WI38 (cell line): ENCODE data around the gene NCOA1.
"Not testable (repeated sequence)": the region's sequence is repeated elsewhere in the genome, so short reads cannot be mapped to it uniquely, and the experiment has no call there.

Source experiments
- H3K4me3 ChIP-seq: 2 replicates; pipeline ENCODE4 v1.5.1; 2011; ENCODE audit warnings: low read depth, mild to moderate bottlenecking, control low read depth, low read length
- TF ChIP-seq, protein P1 (sequence below): IDR thresholded peaks from 2 replicates; pipeline ENCODE4 v1.5.1; 2012; ENCODE audit warnings: low read depth, mild to moderate bottlenecking, control low read depth, low read length

The NCOA1 gene

DNA sequence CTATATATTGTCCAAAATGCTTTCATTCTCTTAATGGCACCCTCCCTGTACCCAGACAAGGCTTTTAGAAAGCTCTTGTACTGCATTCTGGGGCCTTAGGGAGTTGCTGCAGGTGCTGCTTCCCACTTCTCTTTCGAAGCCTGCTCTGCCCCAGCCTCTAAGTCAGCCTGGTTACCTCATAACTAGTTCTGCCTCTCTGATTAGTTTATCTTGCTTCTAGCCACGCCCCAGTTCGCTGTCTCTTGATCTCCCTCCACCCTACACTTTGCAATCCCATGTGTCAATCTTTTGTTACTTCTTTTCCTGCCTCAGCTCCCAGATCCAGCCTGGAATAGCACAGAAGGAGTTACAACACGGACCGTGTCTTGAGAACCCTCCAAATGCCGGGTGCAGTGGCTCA is 13.8 kb upstream of the NCOA1 start:
- TF ChIP-seq, protein P1, sequence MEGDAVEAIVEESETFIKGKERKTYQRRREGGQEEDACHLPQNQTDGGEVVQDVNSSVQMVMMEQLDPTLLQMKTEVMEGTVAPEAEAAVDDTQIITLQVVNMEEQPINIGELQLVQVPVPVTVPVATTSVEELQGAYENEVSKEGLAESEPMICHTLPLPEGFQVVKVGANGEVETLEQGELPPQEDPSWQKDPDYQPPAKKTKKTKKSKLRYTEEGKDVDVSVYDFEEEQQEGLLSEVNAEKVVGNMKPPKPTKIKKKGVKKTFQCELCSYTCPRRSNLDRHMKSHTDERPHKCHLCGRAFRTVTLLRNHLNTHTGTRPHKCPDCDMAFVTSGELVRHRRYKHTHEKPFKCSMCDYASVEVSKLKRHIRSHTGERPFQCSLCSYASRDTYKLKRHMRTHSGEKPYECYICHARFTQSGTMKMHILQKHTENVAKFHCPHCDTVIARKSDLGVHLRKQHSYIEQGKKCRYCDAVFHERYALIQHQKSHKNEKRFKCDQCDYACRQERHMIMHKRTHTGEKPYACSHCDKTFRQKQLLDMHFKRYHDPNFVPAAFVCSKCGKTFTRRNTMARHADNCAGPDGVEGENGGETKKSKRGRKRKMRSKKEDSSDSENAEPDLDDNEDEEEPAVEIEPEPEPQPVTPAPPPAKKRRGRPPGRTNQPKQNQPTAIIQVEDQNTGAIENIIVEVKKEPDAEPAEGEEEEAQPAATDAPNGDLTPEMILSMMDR: no peak
- H3K4me3 ChIP-seq: no peak overlapping the region

DNA sequence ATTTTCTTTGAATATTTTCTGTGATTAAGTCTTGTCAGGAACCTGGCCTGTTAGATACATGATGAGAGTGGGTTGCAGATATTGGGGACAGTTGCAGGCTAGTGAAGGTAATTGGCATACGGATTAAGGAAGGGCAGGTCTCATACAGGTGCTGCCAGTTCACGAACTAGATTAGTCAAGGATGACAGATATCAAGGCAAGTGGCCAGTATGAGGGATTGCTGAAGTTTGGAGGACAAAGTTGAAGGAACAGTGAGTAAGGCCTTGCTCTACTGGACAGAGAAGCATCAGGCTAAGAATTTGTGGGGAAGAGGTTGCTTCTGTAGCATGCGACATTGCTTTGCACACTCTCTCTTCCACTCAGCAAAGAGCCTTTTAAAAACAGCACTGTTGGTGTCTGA is 12.8 kb upstream of the NCOA1 start:
- TF ChIP-seq, protein P1: no peak
- no peak overlapping the region for H3K4me3 ChIP-seq

DNA sequence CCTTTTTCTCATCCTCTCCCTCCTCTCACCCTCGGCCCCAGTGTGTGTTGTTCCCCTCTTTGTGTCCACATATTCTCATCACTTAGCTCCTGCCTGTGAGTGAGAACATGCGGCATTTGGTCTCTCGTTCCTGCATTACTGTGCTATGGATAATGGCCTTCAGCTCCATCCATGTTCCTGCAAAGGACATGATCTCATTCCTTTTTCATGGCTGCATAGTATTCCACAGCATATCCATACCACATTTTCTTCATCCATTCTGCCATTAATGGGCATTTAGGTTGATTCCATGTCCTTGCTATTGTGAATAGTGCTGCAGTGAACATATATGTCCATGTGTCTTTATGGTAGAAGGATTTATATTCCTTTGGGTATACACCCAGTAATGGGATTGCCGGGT is 10.8 kb upstream of the NCOA1 start:
- TF ChIP-seq, protein P1: no peak
- no peak overlapping the region for H3K4me3 ChIP-seq

DNA sequence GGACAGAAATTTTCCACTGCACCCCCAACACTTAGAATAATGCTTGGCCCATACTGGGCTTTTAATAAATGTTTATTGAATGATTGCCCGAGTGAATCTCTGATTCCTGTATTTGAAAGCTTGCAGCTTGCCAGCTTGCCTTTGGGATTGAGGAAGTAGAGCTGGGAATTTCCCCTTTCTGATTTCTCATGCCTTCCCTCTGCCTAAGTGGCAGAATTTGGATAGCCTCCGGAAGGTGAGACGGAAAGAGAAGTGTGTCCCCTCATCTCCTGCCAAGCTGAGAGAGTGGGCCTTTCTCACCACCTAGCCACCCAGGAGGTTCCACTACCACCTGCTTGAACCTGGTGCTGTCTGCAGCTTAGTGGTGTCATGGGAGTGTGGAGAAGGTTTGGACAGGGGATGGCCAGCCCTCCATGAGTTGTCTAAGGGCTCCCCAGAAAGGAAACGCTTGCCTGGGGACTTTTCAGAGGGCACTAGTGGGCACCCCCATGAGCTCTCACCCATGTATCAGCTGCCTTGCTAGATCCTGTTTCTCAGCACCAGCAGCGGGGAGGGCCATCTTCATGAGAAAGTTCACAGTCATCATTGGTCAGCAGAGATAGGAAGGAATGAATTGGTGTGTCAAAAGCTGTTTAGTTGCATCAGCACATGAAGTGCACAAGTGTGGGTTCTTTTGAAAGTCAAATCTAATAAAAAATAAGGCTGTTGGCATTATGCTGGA is 8.6 kb upstream of the NCOA1 start:
- TF ChIP-seq, protein P1: no peak
- no peak overlapping the region for H3K4me3 ChIP-seq

DNA sequence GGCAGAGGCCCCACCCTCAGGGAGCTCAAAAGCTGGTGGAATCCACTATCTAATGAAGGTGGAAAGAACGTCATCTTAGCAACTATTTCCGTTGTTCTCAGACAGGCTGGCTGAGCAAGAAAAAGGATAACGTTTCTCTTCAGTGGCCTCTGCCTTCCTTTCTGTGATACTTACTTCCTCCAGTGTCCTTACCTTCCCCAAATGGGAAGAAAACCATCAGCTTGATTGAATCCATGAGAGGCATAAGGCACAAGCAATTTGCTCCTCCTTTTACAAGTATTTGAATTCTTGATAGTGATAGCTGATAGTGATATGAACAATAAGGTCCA is 8.1 kb upstream of the NCOA1 start:
- TF ChIP-seq, protein P1: no peak
- no peak overlapping the region for H3K4me3 ChIP-seq

DNA sequence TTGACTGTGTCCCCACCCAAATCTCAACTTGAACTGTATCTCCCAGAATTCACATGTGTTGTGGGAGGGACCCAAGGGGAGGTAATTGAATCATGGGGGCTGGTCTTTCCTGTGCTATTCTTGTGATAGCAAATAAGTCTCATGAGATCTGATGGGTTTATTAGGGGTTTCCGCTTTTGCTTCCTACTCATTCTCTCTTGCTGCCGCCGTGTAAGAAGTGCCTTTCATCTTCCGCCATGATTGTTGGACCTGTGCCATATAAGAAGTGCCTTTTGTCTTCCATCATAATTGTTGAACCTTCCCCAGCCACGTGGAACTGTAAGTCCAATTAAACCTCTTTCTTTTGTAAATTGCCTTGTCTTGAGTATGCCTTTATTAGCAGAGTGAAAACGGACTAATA is 6.4 kb upstream of the NCOA1 start:
- H3K4me3 ChIP-seq: not testable (repeated sequence)

DNA sequence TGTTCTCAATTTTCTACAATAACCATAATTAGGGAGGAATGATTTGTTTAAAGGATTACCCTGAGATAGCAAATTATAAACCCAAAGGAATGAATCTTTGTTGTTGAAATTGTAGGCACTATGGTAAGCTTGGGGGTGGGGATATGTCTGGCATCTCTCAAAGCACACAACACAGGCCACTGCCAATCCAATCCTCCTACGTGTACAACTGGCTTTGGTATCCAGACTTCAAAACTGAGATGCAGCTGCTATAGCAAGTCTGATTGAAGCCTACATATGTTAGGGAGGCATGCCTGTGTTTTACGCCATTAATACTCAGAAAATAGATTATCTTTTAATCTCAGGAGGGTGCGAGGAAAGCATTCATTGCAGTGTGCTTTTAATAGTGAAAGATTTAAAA is 5.9 kb upstream of the NCOA1 start:
- TF ChIP-seq, protein P1: no peak
- no peak overlapping the region for H3K4me3 ChIP-seq

DNA sequence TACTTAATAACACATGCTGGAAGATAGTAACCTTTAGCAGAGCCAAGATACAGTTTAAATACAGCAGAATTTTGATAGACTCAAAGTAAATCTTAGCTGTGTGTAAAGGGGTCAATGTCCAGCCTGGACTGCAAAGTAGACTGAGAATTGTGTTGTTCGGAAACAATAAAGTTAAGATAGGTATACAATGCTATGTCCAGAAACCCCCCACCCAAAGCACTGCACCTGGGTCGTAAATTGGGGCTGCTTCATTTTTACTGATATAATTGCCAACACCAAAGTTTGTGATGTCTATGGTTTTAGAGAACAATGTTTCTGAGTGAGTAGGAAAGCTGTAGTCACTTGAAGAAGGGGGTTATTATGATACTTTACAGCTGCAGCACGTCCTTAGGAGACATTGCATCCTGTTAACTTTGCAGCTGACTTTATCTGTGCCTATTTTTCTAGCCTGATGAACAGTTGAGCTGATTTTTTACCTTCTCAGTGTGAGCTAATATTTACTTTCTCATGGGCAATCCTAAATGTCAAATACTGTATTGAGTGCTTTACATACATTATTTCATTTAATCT is 4.3 kb upstream of the NCOA1 start:
- TF ChIP-seq, protein P1: no peak
- no peak overlapping the region for H3K4me3 ChIP-seq
